WTC11 (cell line): Measurements from ENCODE around the gene CAMK1. TPM values are rescaled to one million over a fixed set of nuclear protein-coding genes. Genes with fewer than 3 reads are reported as not detected.
A peak's percentile ranks its signal among the peaks of the same experiment; 100 is the strongest.

ENCODE experiments used
- ATAC-seq: fragments of 200-7000 bp; cut with Tn5 transposase; 2 replicates; pipeline ENCODE4 v1.10.0; 2021; ENCODE audit warnings: mild to moderate bottlenecking, moderate library complexity
- CTCF ChIA-PET: fragments of 300-600 bp; sonication (Branson Sonifier 250); formaldehyde crosslinking; loops from one replicate; lab custom pipeline; 2021; ENCODE audit warnings: antibody characterized with exemption; lab: Charles Lee
- POLR2A ChIA-PET: fragments of 350-600 bp; sonication (Branson Sonifier 250); formaldehyde crosslinking; loops from one replicate; lab custom pipeline; 2021; ENCODE audit warnings: antibody characterized with exemption; lab: Charles Lee
- DNase-seq: peaks from one replicate; pipeline ENCODE4 v3.0.0; 2021; ENCODE audit warnings: low spot score
- H3K27ac Mint-ChIP-seq: 2 replicates; pipeline ENCODE4 v1.8.0; 2021; ENCODE audit warnings: mixed read lengths
- H3K27me3 Mint-ChIP-seq: 2 replicates; pipeline ENCODE4 v1.8.0; 2021; ENCODE audit warnings: low read depth, mild to moderate bottlenecking, moderate library complexity, mixed read lengths
- H3K36me3 Mint-ChIP-seq: 2 replicates; pipeline ENCODE4 v1.8.0; 2021; ENCODE audit warnings: mixed read lengths
- H3K4me1 Mint-ChIP-seq: 2 replicates; pipeline ENCODE4 v1.8.0; 2022; ENCODE audit warnings: mixed read lengths
- H3K4me3 Mint-ChIP-seq: 2 replicates; pipeline ENCODE4 v1.8.0; 2021; ENCODE audit warnings: mild to moderate bottlenecking, moderate library complexity, mixed read lengths
- H3K9me3 Mint-ChIP-seq: 2 replicates; pipeline ENCODE4 v1.8.0; 2021; ENCODE audit warnings: mixed read lengths
- E2F5 ChIP-seq: sonication (generic); formaldehyde crosslinking; IDR thresholded peaks from 2 replicates; pipeline ENCODE4 v1.8.1; 2022; ENCODE audit warnings: mild to moderate bottlenecking, moderate library complexity, missing genetic modification reagents
- GTF2I ChIP-seq: fragments of 250-450 bp; sonication (Bioruptor Pico); conservative IDR thresholded peaks from 2 replicates; pipeline ENCODE4 v1.4.0; 2021; ENCODE audit warnings: mild to moderate bottlenecking
- IRF2 ChIP-seq: sonication (generic); formaldehyde crosslinking; IDR thresholded peaks from 2 replicates; pipeline ENCODE4 v1.8.0; 2022; ENCODE audit warnings: low read depth, missing genetic modification reagents, borderline replicate concordance
- JAZF1 ChIP-seq: fragments of 250-450 bp; sonication (Bioruptor Pico); IDR thresholded peaks from 2 replicates; pipeline ENCODE4 v1.9.0; 2021; ENCODE audit warnings: moderate library complexity, mild to moderate bottlenecking, inconsistent platforms
- KAT7 ChIP-seq: sonication (generic); formaldehyde crosslinking; IDR thresholded peaks from 2 replicates; pipeline ENCODE4 v1.8.1; 2023; ENCODE audit warnings: missing genetic modification reagents, mild to moderate bottlenecking, borderline replicate concordance
- MXD4 ChIP-seq: fragments of 250-450 bp; sonication (Bioruptor Pico); IDR thresholded peaks from 2 replicates; pipeline ENCODE4 v1.8.0; 2021; ENCODE audit warnings: mild to moderate bottlenecking, moderate library complexity, borderline replicate concordance
- NR3C1 ChIP-seq: sonication (generic); formaldehyde crosslinking; conservative IDR thresholded peaks from 2 replicates; pipeline ENCODE4 v1.8.1; 2023; ENCODE audit warnings: low read depth, mild to moderate bottlenecking, missing genetic modification reagents
- PRRX2 ChIP-seq: fragments of 250-450 bp; sonication (Bioruptor Pico); IDR thresholded peaks from 2 replicates; pipeline ENCODE4 v1.8.0; 2021; ENCODE audit warnings: mild to moderate bottlenecking
- RELA ChIP-seq: sonication (generic); formaldehyde crosslinking; IDR thresholded peaks from 2 replicates; pipeline ENCODE4 v1.8.1; 2022; ENCODE audit warnings: missing genetic modification reagents, mild to moderate bottlenecking, borderline replicate concordance
- RORB ChIP-seq: fragments of 250-450 bp; sonication (Bioruptor Pico); IDR thresholded peaks from 2 replicates; pipeline ENCODE4 v1.9.0; 2021; ENCODE audit warnings: mild to moderate bottlenecking
- SP1 ChIP-seq: sonication (generic); formaldehyde crosslinking; conservative IDR thresholded peaks from 2 replicates; pipeline ENCODE4 v1.8.1; 2022; ENCODE audit warnings: missing genetic modification reagents
- TEAD4 ChIP-seq: sonication (generic); formaldehyde crosslinking; IDR thresholded peaks from 2 replicates; pipeline ENCODE4 v1.8.0; 2022; ENCODE audit warnings: mild to moderate bottlenecking, missing genetic modification reagents
- ZBTB21 ChIP-seq: sonication (generic); formaldehyde crosslinking; IDR thresholded peaks from 2 replicates; pipeline ENCODE4 v1.8.1; 2023; ENCODE audit warnings: mild to moderate bottlenecking, missing genetic modification reagents, borderline replicate concordance
- ZBTB43 ChIP-seq: sonication (generic); formaldehyde crosslinking; IDR thresholded peaks from 2 replicates; pipeline ENCODE4 v1.8.1; 2023; ENCODE audit warnings: mild to moderate bottlenecking, missing genetic modification reagents
- ZMAT4 ChIP-seq: fragments of 250-450 bp; sonication (Bioruptor Pico); IDR thresholded peaks from 2 replicates; pipeline ENCODE4 v1.9.0; 2021; ENCODE audit warnings: mild to moderate bottlenecking
- ZNF121 ChIP-seq: sonication (generic); formaldehyde crosslinking; IDR thresholded peaks from 2 replicates; pipeline ENCODE4 v1.8.0; 2023; ENCODE audit warnings: missing genetic modification reagents
- total RNA-seq: library from RNA; stranded (reverse); gene quantifications from 3 replicates; pipeline ENCODE4 v1.2.3, GENCODE V29; 2021
- TF ChIP-seq, protein P1 (sequence below): sonication (generic); formaldehyde crosslinking; IDR thresholded peaks from 2 replicates; pipeline ENCODE4 v1.8.1; 2022; ENCODE audit warnings: mild to moderate bottlenecking, missing genetic modification reagents, moderate library complexity, borderline replicate concordance
- TF ChIP-seq, protein P2 (sequence below): fragments of 250-450 bp; sonication (Bioruptor Pico); IDR thresholded peaks from 2 replicates; pipeline ENCODE4 v2.1.2; 2022; ENCODE audit warnings: mild to moderate bottlenecking, moderate library complexity
- TF ChIP-seq, protein P3 (sequence below): fragments of 250-450 bp; sonication (Bioruptor Pico); IDR thresholded peaks from 2 replicates; pipeline ENCODE4 v1.9.0; 2021; ENCODE audit warnings: mild to moderate bottlenecking
- TF ChIP-seq, protein P4 (sequence below): fragments of 200-600 bp; IDR thresholded peaks from 2 replicates; pipeline ENCODE4 v1.8.0; 2022; ENCODE audit warnings: antibody characterized with exemption
- TF ChIP-seq, protein P5 (sequence below): sonication (generic); formaldehyde crosslinking; IDR thresholded peaks from 2 replicates; pipeline ENCODE4 v1.8.1; 2023; ENCODE audit warnings: mild to moderate bottlenecking, moderate library complexity, missing genetic modification reagents

The CAMK1 gene
- total RNA-seq, 1 experiment from 2014 or later: 3.1 TPM

DNA sequence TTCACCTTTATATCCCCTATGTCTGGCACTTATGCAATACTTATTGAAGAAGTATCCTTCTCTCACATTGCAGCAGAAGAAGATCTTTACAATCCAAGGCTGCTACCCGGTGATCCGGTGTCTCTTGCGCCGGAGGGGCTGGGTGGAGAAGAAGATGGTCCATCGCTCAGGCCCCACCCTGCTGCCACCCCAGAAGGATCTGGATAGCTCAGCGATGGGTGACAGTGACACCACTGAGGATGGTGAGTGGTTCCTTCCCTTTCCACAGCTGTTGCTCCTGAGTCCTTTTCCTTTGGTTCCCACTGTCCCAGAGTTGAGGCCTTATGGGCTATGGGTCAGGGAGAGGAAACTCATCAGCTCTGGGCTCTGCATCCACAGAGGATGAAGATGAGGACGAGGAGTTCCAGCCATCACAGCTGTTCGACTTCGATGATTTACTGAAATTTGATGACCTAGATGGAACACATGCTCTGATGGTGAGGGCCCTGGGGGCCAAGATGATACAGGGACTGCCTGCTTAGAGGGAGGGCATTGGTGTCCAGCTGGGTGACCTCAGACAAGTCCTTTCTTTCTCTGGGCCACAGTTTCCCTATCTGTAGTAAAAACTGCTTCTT is 43.2 kb upstream of the CAMK1 start (continued):
- TF ChIP-seq SP1 (CRISPR knock-in tag): no peak

GRCh38 chr3:9810846-9811245 is 41.1 kb upstream of the CAMK1 start:
- CTCF ChIA-PET: no interaction called here
- H3K36me3 Mint-ChIP-seq: no peaks in the 10 kb centered on the region; the same call in 1 of the 2 replicates
- no peak overlapping the region for H3K27ac Mint-ChIP-seq
- peaks cover 17% of the 10 kb centered on the region for H3K27me3 Mint-ChIP-seq
- peak overlapping the region; percentile 71 for H3K4me3 Mint-ChIP-seq
- TF ChIP-seq IRF2 (CRISPR knock-in tag): no peak
- no peak for TF ChIP-seq ZBTB43 (CRISPR knock-in tag)
- TF ChIP-seq ZNF121: no peak
- TF ChIP-seq, protein P1, sequence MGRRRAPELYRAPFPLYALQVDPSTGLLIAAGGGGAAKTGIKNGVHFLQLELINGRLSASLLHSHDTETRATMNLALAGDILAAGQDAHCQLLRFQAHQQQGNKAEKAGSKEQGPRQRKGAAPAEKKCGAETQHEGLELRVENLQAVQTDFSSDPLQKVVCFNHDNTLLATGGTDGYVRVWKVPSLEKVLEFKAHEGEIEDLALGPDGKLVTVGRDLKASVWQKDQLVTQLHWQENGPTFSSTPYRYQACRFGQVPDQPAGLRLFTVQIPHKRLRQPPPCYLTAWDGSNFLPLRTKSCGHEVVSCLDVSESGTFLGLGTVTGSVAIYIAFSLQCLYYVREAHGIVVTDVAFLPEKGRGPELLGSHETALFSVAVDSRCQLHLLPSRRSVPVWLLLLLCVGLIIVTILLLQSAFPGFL (CRISPR knock-in tag): no peak
- no peak for TF ChIP-seq KAT7 (CRISPR knock-in tag)
- TF ChIP-seq, protein P2, sequence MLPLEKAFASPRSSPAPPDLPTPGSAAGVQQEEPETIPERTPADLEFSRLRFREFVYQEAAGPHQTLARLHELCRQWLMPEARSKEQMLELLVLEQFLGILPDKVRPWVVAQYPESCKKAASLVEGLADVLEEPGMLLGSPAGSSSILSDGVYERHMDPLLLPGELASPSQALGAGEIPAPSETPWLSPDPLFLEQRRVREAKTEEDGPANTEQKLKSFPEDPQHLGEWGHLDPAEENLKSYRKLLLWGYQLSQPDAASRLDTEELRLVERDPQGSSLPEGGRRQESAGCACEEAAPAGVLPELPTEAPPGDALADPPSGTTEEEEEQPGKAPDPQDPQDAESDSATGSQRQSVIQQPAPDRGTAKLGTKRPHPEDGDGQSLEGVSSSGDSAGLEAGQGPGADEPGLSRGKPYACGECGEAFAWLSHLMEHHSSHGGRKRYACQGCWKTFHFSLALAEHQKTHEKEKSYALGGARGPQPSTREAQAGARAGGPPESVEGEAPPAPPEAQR (CRISPR knock-in tag): no peak
- no peak for TF ChIP-seq JAZF1 (CRISPR knock-in tag)
- no peak for TF ChIP-seq NR3C1 (CRISPR knock-in tag)
- TF ChIP-seq, protein P3, sequence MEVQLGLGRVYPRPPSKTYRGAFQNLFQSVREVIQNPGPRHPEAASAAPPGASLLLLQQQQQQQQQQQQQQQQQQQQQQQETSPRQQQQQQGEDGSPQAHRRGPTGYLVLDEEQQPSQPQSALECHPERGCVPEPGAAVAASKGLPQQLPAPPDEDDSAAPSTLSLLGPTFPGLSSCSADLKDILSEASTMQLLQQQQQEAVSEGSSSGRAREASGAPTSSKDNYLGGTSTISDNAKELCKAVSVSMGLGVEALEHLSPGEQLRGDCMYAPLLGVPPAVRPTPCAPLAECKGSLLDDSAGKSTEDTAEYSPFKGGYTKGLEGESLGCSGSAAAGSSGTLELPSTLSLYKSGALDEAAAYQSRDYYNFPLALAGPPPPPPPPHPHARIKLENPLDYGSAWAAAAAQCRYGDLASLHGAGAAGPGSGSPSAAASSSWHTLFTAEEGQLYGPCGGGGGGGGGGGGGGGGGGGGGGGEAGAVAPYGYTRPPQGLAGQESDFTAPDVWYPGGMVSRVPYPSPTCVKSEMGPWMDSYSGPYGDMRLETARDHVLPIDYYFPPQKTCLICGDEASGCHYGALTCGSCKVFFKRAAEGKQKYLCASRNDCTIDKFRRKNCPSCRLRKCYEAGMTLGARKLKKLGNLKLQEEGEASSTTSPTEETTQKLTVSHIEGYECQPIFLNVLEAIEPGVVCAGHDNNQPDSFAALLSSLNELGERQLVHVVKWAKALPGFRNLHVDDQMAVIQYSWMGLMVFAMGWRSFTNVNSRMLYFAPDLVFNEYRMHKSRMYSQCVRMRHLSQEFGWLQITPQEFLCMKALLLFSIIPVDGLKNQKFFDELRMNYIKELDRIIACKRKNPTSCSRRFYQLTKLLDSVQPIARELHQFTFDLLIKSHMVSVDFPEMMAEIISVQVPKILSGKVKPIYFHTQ (CRISPR knock-in tag): no peak
- no peak for TF ChIP-seq RELA (CRISPR knock-in tag)
- no peak for TF ChIP-seq MXD4 (CRISPR knock-in tag)
- no peak for TF ChIP-seq PRRX2 (CRISPR knock-in tag)
- TF ChIP-seq GTF2I (CRISPR knock-in tag): no peak
- TF ChIP-seq ZMAT4 (CRISPR knock-in tag): no peak
- TF ChIP-seq ZBTB21 (CRISPR knock-in tag): no peak
- no peak for DNase-seq
- H3K4me1 Mint-ChIP-seq: peaks cover 23% of the 10 kb centered on the region
- POLR2A ChIA-PET: interaction anchor here (0.6 kb wide), 1 partner anchor 18 kb away, joined by 3 read pairs; the partner anchor contains the start of gene ARPC4
- H3K9me3 Mint-ChIP-seq: no peaks in the 10 kb centered on the region
- no peak for ATAC-seq

- ChIA-PET CTCF (interaction anchor here (1.0 to 2.1 kb wide), 2 partner anchors 123 to 136 kb away, joined by 5 read pairs; partner anchors contain the start of gene CRELD1), POLR2A (interaction anchor here (0.6 kb wide), 1 partner anchor 18 kb away, joined by 3 read pairs; the partner anchor contains the start of gene ARPC4)
- H3K4me3 Mint-ChIP-seq: peak overlapping the region; percentile 71
- H3K36me3 Mint-ChIP-seq: no peaks in the 10 kb centered on the region; the same call in 1 of the 2 replicates
- peak; percentile 33 for DNase-seq
- peaks cover 23% of the 10 kb centered on the region for H3K4me1 Mint-ChIP-seq
- H3K9me3 Mint-ChIP-seq: no peaks in the 10 kb centered on the region
- peak; percentile 65 for ATAC-seq
- no peak overlapping the region for H3K27ac Mint-ChIP-seq
- TF ChIP-seq, protein P4, sequence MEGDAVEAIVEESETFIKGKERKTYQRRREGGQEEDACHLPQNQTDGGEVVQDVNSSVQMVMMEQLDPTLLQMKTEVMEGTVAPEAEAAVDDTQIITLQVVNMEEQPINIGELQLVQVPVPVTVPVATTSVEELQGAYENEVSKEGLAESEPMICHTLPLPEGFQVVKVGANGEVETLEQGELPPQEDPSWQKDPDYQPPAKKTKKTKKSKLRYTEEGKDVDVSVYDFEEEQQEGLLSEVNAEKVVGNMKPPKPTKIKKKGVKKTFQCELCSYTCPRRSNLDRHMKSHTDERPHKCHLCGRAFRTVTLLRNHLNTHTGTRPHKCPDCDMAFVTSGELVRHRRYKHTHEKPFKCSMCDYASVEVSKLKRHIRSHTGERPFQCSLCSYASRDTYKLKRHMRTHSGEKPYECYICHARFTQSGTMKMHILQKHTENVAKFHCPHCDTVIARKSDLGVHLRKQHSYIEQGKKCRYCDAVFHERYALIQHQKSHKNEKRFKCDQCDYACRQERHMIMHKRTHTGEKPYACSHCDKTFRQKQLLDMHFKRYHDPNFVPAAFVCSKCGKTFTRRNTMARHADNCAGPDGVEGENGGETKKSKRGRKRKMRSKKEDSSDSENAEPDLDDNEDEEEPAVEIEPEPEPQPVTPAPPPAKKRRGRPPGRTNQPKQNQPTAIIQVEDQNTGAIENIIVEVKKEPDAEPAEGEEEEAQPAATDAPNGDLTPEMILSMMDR: no peak
- TF ChIP-seq, protein P5, sequence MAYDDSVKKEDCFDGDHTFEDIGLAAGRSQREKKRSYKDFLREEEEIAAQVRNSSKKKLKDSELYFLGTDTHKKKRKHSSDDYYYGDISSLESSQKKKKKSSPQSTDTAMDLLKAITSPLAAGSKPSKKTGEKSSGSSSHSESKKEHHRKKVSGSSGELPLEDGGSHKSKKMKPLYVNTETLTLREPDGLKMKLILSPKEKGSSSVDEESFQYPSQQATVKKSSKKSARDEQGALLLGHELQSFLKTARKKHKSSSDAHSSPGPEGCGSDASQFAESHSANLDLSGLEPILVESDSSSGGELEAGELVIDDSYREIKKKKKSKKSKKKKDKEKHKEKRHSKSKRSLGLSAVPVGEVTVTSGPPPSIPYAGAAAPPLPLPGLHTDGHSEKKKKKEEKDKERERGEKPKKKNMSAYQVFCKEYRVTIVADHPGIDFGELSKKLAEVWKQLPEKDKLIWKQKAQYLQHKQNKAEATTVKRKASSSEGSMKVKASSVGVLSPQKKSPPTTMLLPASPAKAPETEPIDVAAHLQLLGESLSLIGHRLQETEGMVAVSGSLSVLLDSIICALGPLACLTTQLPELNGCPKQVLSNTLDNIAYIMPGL (CRISPR knock-in tag): no peak
- TF ChIP-seq PRRX2 (CRISPR knock-in tag) (no peak), JAZF1 (CRISPR knock-in tag) (no peak), TEAD4 (CRISPR knock-in tag) (no peak), RORB (CRISPR knock-in tag) (no peak), E2F5 (no peak), ZBTB21 (CRISPR knock-in tag) (0 out of 2 replicates have a peak, but pooled peaks have one; percentile 10)
- peaks cover 17% of the 10 kb centered on the region for H3K27me3 Mint-ChIP-seq
These were observed 40.7 kb upstream of the CAMK1 start for GRCh38 chr3:9810433-9810770.
